ENCODE data around the gene PRKCD.

GRCh38 chr3:53151465-53151864 lies 9.5 kb upstream of the PRKCD start:
- TF ChIP-seq SMC3 (IDR thresholded peaks at IDR 0.05; ENCODE audit: low read depth, low read length) (no peak), RAD21 (IDR thresholded peaks at IDR 0.05; ENCODE audit: low read length) (no peak), CEBPB (IDR thresholded peaks at IDR 0.05; ENCODE audit: low read depth, low read length) (no peak), POLR2A (IDR thresholded peaks at IDR 0.05; ENCODE audit: low read depth, low read length) (no peak), MAFK (IDR thresholded peaks at IDR 0.05; ENCODE audit: low read depth, low read length) (no peak), MAZ (IDR thresholded peaks at IDR 0.05; ENCODE audit: borderline replicate concordance, low read depth, low read length) (no peak), BHLHE40 (IDR thresholded peaks at IDR 0.05; ENCODE audit: low read depth, low read length) (no peak), ELK1 (IDR thresholded peaks at IDR 0.05; ENCODE audit: borderline replicate concordance, low read depth, low read length) (no peak), USF2 (IDR thresholded peaks at IDR 0.05; ENCODE audit: low read depth, low read length) (no peak), RFX5 (IDR thresholded peaks at IDR 0.05; ENCODE audit: low read depth, low read length) (no peak), RCOR1 (IDR thresholded peaks at IDR 0.05; ENCODE audit: insufficient replicate concordance, low read length) (no peak)
- TF ChIP-seq, protein P1, sequence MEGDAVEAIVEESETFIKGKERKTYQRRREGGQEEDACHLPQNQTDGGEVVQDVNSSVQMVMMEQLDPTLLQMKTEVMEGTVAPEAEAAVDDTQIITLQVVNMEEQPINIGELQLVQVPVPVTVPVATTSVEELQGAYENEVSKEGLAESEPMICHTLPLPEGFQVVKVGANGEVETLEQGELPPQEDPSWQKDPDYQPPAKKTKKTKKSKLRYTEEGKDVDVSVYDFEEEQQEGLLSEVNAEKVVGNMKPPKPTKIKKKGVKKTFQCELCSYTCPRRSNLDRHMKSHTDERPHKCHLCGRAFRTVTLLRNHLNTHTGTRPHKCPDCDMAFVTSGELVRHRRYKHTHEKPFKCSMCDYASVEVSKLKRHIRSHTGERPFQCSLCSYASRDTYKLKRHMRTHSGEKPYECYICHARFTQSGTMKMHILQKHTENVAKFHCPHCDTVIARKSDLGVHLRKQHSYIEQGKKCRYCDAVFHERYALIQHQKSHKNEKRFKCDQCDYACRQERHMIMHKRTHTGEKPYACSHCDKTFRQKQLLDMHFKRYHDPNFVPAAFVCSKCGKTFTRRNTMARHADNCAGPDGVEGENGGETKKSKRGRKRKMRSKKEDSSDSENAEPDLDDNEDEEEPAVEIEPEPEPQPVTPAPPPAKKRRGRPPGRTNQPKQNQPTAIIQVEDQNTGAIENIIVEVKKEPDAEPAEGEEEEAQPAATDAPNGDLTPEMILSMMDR (conservative IDR thresholded peaks at IDR 0.05; ENCODE audit: low read depth, low read length) = no peak

Data from IMR-90 (cell line).